Activated naive CD4-positive, alpha-beta T cell treated with anti-CD3 and anti-CD28 coated beads for 36 hours (primary cell): Measurements from ENCODE around the gene UNC79. TPM values are rescaled to one million over a fixed set of nuclear protein-coding genes. Genes with fewer than 3 reads are reported as not detected.

Source experiments
- CTCF ChIA-PET: fragments of 350-600 bp; sonication (Branson Sonifier 250); formaldehyde crosslinking; loops from one replicate; lab custom pipeline; 2021; ENCODE audit warnings: antibody characterized with exemption; lab: Charles Lee
- DNase-seq: peaks from one replicate; pipeline ENCODE4 v3.0.0-alpha.2; 2020
- H3K27ac Mint-ChIP-seq: one replicate; pipeline ENCODE4 v1.8.0; 2021; ENCODE audit warnings: mild to moderate bottlenecking, mixed read lengths
- H3K27me3 Mint-ChIP-seq: one replicate; pipeline ENCODE4 v1.8.0; 2021; ENCODE audit warnings: low read depth, mixed read lengths
- H3K36me3 Mint-ChIP-seq: one replicate; pipeline ENCODE4 v1.8.0; 2021; ENCODE audit warnings: low read depth, mixed read lengths
- H3K4me1 Mint-ChIP-seq: one replicate; pipeline ENCODE4 v1.8.0; 2021; ENCODE audit warnings: low read depth, mixed read lengths
- H3K4me3 Mint-ChIP-seq: one replicate; pipeline ENCODE4 v1.8.0; 2021; ENCODE audit warnings: mild to moderate bottlenecking, moderate library complexity, mixed read lengths
- H3K9me3 Mint-ChIP-seq: one replicate; pipeline ENCODE4 v1.8.0; 2021; ENCODE audit warnings: mixed read lengths
- intact Hi-C: fragments of 100-400 bp; cut with micrococcal nuclease; formaldehyde crosslinking; loops from one replicate; pipeline ENCODE4 v1.15.1; 2023
- total RNA-seq, 2 experiments: library from RNA; stranded (reverse); gene quantifications; one replicate each; pipeline ENCODE4 v1.2.3, GENCODE V29; 2021

The UNC79 gene
- total RNA-seq, 2 experiments from 2014 or later, result 0.02 to 0.07 TPM

- no peak overlapping the region for H3K4me3 Mint-ChIP-seq
- no peaks in the 10 kb centered on the region for H3K36me3 Mint-ChIP-seq
- no peaks in the 10 kb centered on the region for H3K9me3 Mint-ChIP-seq
- no peak overlapping the region for H3K27ac Mint-ChIP-seq
- peaks cover 3% of the 10 kb centered on the region for H3K27me3 Mint-ChIP-seq
- intact Hi-C loops, result no loop called here
- CTCF ChIA-PET, result no interaction called here
- no peak for DNase-seq
- no peaks in the 10 kb centered on the region for H3K4me1 Mint-ChIP-seq
These were observed 299.3 kb downstream of the UNC79 start for GRCh38 chr14:93729993-93730392.

GRCh38 chr14:93731753-93732152, 301.0 kb downstream of the UNC79 start:
- H3K27ac Mint-ChIP-seq, result no peak overlapping the region

GRCh38 chr14:93732524-93732923, 301.8 kb downstream of the UNC79 start:
- CTCF ChIA-PET, result no interaction called here
- peaks cover 6% of the 10 kb centered on the region for H3K27me3 Mint-ChIP-seq
- H3K27ac Mint-ChIP-seq, result no peak overlapping the region
- no peak for DNase-seq
- H3K9me3 Mint-ChIP-seq, result no peaks in the 10 kb centered on the region
- H3K4me1 Mint-ChIP-seq, result no peaks in the 10 kb centered on the region
- H3K4me3 Mint-ChIP-seq, result no peak overlapping the region
- intact Hi-C loops, result no loop called here
- no peaks in the 10 kb centered on the region for H3K36me3 Mint-ChIP-seq

More at GRCh38 chr14:93731753-93732152, 301.0 kb downstream of the UNC79 start:
- H3K4me1 Mint-ChIP-seq, result no peaks in the 10 kb centered on the region
- peaks cover 3% of the 10 kb centered on the region for H3K27me3 Mint-ChIP-seq
- DNase-seq, result no peak
- H3K9me3 Mint-ChIP-seq, result no peaks in the 10 kb centered on the region
- H3K36me3 Mint-ChIP-seq, result no peaks in the 10 kb centered on the region
- CTCF ChIA-PET, result no interaction called here
- intact Hi-C loops, result no loop called here
- no peak overlapping the region for H3K4me3 Mint-ChIP-seq

- DNase-seq, result no peak
- Mint-ChIP-seq H3K27me3 (peaks cover 6% of the 10 kb centered on the region), H3K9me3 (no peaks in the 10 kb centered on the region), H3K4me3 (no peak overlapping the region), H3K36me3 (no peaks in the 10 kb centered on the region), H3K4me1 (no peaks in the 10 kb centered on the region), H3K27ac (no peak overlapping the region)
- intact Hi-C loops, result no loop called here
- CTCF ChIA-PET, result interaction anchor here (0.7 kb wide), 1 partner anchor 238 kb away, joined by 3 read pairs; no protein-coding TSS in a partner anchor
These were observed 302.5 kb downstream of the UNC79 start for GRCh38 chr14:93733231-93733630.

GRCh38 chr14:93733631-93734030, 302.9 kb downstream of the UNC79 start:
- DNase-seq, result no peak
- intact Hi-C loops, result no loop called here
- H3K27ac Mint-ChIP-seq, result no peak overlapping the region
- H3K36me3 Mint-ChIP-seq, result no peaks in the 10 kb centered on the region
- CTCF ChIA-PET, result interaction anchor here (0.7 kb wide), 1 partner anchor 237 kb away, joined by 3 read pairs; no protein-coding TSS in a partner anchor
- no peak overlapping the region for H3K4me3 Mint-ChIP-seq
- no peaks in the 10 kb centered on the region for H3K9me3 Mint-ChIP-seq
- no peaks in the 10 kb centered on the region for H3K4me1 Mint-ChIP-seq
- H3K27me3 Mint-ChIP-seq, result peaks cover 6% of the 10 kb centered on the region

GRCh38 chr14:93734086-93734822, 303.5 kb downstream of the UNC79 start:
- Mint-ChIP-seq H3K27ac (no peak overlapping the region), H3K9me3 (no peaks in the 10 kb centered on the region), H3K36me3 (no peaks in the 10 kb centered on the region), H3K27me3 (peaks cover 6% of the 10 kb centered on the region), H3K4me3 (no peak overlapping the region), H3K4me1 (no peaks in the 10 kb centered on the region)
- intact Hi-C loops, result no loop called here
- DNase-seq, result no peak
- CTCF ChIA-PET, result interaction anchor here (0.7 to 1.0 kb wide), 2 partner anchors 175 to 237 kb away, joined by 3 read pairs; no protein-coding TSS in a partner anchor

GRCh38 chr14:93735206-93735605, 304.5 kb downstream of the UNC79 start:
- Mint-ChIP-seq H3K27ac (no peak overlapping the region), H3K9me3 (no peaks in the 10 kb centered on the region), H3K4me3 (no peak overlapping the region), H3K27me3 (peaks cover 6% of the 10 kb centered on the region), H3K36me3 (no peaks in the 10 kb centered on the region), H3K4me1 (no peaks in the 10 kb centered on the region)
- no peak for DNase-seq
- CTCF ChIA-PET, result interaction anchor here (1.0 kb wide), 1 partner anchor 174 kb away, joined by 3 read pairs; no protein-coding TSS in a partner anchor
- intact Hi-C loops, result loop anchor here (5.0 kb wide), 1 partner anchor 157 kb away; no protein-coding TSS in a partner anchor

- Mint-ChIP-seq H3K4me1 (no peaks in the 10 kb centered on the region), H3K27ac (no peak overlapping the region), H3K9me3 (no peaks in the 10 kb centered on the region), H3K4me3 (no peak overlapping the region), H3K27me3 (peaks cover 6% of the 10 kb centered on the region), H3K36me3 (no peaks in the 10 kb centered on the region)
- CTCF ChIA-PET, result no interaction called here
- DNase-seq, result no peak
- intact Hi-C loops, result loop anchor here (5.0 kb wide), 1 partner anchor 156 kb away; no protein-coding TSS in a partner anchor
These were observed 305.8 kb downstream of the UNC79 start for GRCh38 chr14:93736378-93737014.

- no peaks in the 10 kb centered on the region for H3K4me1 Mint-ChIP-seq
- no peak overlapping the region for H3K4me3 Mint-ChIP-seq
- no peaks in the 10 kb centered on the region for H3K9me3 Mint-ChIP-seq
- DNase-seq, result no peak
- CTCF ChIA-PET, result no interaction called here
- H3K27ac Mint-ChIP-seq, result no peak overlapping the region
- H3K36me3 Mint-ChIP-seq, result no peaks in the 10 kb centered on the region
- intact Hi-C loops, result loop anchor here (5.0 kb wide), 1 partner anchor 155 kb away; no protein-coding TSS in a partner anchor
- H3K27me3 Mint-ChIP-seq, result peaks cover 3% of the 10 kb centered on the region
These were observed 306.9 kb downstream of the UNC79 start for GRCh38 chr14:93737634-93738033.

GRCh38 chr14:93741556-93742230, 311.0 kb downstream of the UNC79 start:
- Mint-ChIP-seq H3K36me3 (no peaks in the 10 kb centered on the region), H3K27me3 (peaks cover 5% of the 10 kb centered on the region), H3K4me3 (no peak overlapping the region), H3K27ac (no peak overlapping the region), H3K9me3 (no peaks in the 10 kb centered on the region), H3K4me1 (no peaks in the 10 kb centered on the region)
- CTCF ChIA-PET, result no interaction called here
- intact Hi-C loops, result no loop called here
- no peak for DNase-seq

- Mint-ChIP-seq H3K36me3 (no peaks in the 10 kb centered on the region), H3K9me3 (no peaks in the 10 kb centered on the region), H3K4me3 (no peak overlapping the region), H3K4me1 (no peaks in the 10 kb centered on the region), H3K27ac (no peak overlapping the region), H3K27me3 (peaks cover 2% of the 10 kb centered on the region)
- CTCF ChIA-PET, result no interaction called here
- intact Hi-C loops, result no loop called here
- DNase-seq, result no peak
These were observed 312.0 kb downstream of the UNC79 start for GRCh38 chr14:93742761-93743160.

GRCh38 chr14:93743270-93744060, 312.7 kb downstream of the UNC79 start:
- H3K27me3 Mint-ChIP-seq, result peaks cover 2% of the 10 kb centered on the region
- H3K4me3 Mint-ChIP-seq, result no peak overlapping the region
- H3K36me3 Mint-ChIP-seq, result no peaks in the 10 kb centered on the region
- no peak for DNase-seq
- H3K9me3 Mint-ChIP-seq, result no peaks in the 10 kb centered on the region
- CTCF ChIA-PET, result no interaction called here
- H3K4me1 Mint-ChIP-seq, result no peaks in the 10 kb centered on the region
- H3K27ac Mint-ChIP-seq, result no peak overlapping the region
- intact Hi-C loops, result no loop called here
